HG02642 (cell line): Measurements from ENCODE around the gene AGAP1.

Experiments
- ATAC-seq: cut with Tn5 transposase; IDR thresholded peaks from one replicate; pipeline ENCODE4 v1.9.1; 2021; ENCODE audit warnings: mild to moderate bottlenecking; ENCODE audit not compliant: unreplicated experiment, poor library complexity

AGAP1 gene

GRCh38 chr2:236163471-236164200 lies 669.8 kb downstream of the AGAP1 start:
- no peak for ATAC-seq

GRCh38 chr2:236164201-236164924 lies 670.5 kb downstream of the AGAP1 start:
- no peak for ATAC-seq

- ATAC-seq = no peak
Measured at GRCh38 chr2:236164925-236165841, 671.3 kb downstream of the AGAP1 start.

- ATAC-seq = no peak
Measured at GRCh38 chr2:236165842-236166795, 672.3 kb downstream of the AGAP1 start.

GRCh38 chr2:236166796-236167296 lies 673.0 kb downstream of the AGAP1 start:
- ATAC-seq = no peak

- ATAC-seq = no peak
Measured at GRCh38 chr2:236167297-236168109, 673.7 kb downstream of the AGAP1 start.

GRCh38 chr2:236168110-236169080 lies 674.6 kb downstream of the AGAP1 start, which contains the start of gene GBX2:
TSS of gene GBX2 (minus strand) at chr2:236168386. CDS start at chr2:236167971, 415 bp downstream.
- no peak for ATAC-seq

- no peak for ATAC-seq
Measured at GRCh38 chr2:236169151-236169721, 675.4 kb downstream of the AGAP1 start.

- no peak for ATAC-seq
Measured at GRCh38 chr2:236169741-236170589, 676.1 kb downstream of the AGAP1 start.

- no peak for ATAC-seq
Measured at GRCh38 chr2:236170590-236171165, 676.8 kb downstream of the AGAP1 start.

GRCh38 chr2:236171181-236171679 lies 677.4 kb downstream of the AGAP1 start:
- no peak for ATAC-seq

- ATAC-seq = no peak
Measured at GRCh38 chr2:236171680-236172254, 677.9 kb downstream of the AGAP1 start.

- no peak for ATAC-seq
Measured at GRCh38 chr2:236172255-236173035, 678.6 kb downstream of the AGAP1 start.

- ATAC-seq = no peak
Measured at GRCh38 chr2:236173036-236173728, 679.3 kb downstream of the AGAP1 start.
